WTC11 (cell line): ENCODE measurements around the gene EXOC1.

Experiments used
- CBFB ChIP-seq: sonication (generic); formaldehyde crosslinking; IDR thresholded peaks from 2 replicates; pipeline ENCODE4 v1.8.1; 2022; ENCODE audit warnings: mild to moderate bottlenecking, low read depth, missing genetic modification reagents
- CTCF ChIP-seq: fragments of 200-600 bp; IDR thresholded peaks from 2 replicates; pipeline ENCODE4 v1.8.0; 2022; ENCODE audit warnings: antibody characterized with exemption
- FOXK1 ChIP-seq: sonication (generic); formaldehyde crosslinking; IDR thresholded peaks from 2 replicates; pipeline ENCODE4 v1.8.0; 2022; ENCODE audit warnings: mild to moderate bottlenecking, moderate library complexity, missing genetic modification reagents
- NFATC4 ChIP-seq: fragments of 250-450 bp; sonication (Bioruptor Pico); IDR thresholded peaks from 2 replicates; pipeline ENCODE4 v1.9.0; 2021; ENCODE audit warnings: mild to moderate bottlenecking
- NR3C1 ChIP-seq: sonication (generic); formaldehyde crosslinking; conservative IDR thresholded peaks from 2 replicates; pipeline ENCODE4 v1.8.1; 2023; ENCODE audit warnings: low read depth, mild to moderate bottlenecking, missing genetic modification reagents
- USF1 ChIP-seq: sonication (generic); formaldehyde crosslinking; IDR thresholded peaks from 2 replicates; pipeline ENCODE4 v1.8.0; 2022; ENCODE audit warnings: mild to moderate bottlenecking, missing genetic modification reagents
- ZNF423 ChIP-seq: fragments of 250-450 bp; sonication (Bioruptor Pico); IDR thresholded peaks from 2 replicates; pipeline ENCODE4 v2.1.2; 2022; ENCODE audit warnings: mild to moderate bottlenecking, moderate library complexity
- TF ChIP-seq, protein P1 (sequence below): sonication (generic); formaldehyde crosslinking; IDR thresholded peaks from 2 replicates; pipeline ENCODE4 v1.8.0; 2022; ENCODE audit warnings: mild to moderate bottlenecking, missing genetic modification reagents
- TF ChIP-seq, protein P2 (sequence below): sonication (generic); formaldehyde crosslinking; IDR thresholded peaks from 2 replicates; pipeline ENCODE4 v1.8.1; 2023; ENCODE audit warnings: mild to moderate bottlenecking, missing genetic modification reagents, moderate library complexity
- TF ChIP-seq, protein P3 (sequence below): sonication (generic); formaldehyde crosslinking; IDR thresholded peaks from 2 replicates; pipeline ENCODE4 v1.8.1; 2022; ENCODE audit warnings: low read depth, mild to moderate bottlenecking, moderate library complexity, missing genetic modification reagents, borderline replicate concordance

GRCh38 chr4:55947254-55947882, 93.9 kb downstream of the EXOC1 start:
- no peak for TF ChIP-seq CTCF
- TF ChIP-seq, protein P1, sequence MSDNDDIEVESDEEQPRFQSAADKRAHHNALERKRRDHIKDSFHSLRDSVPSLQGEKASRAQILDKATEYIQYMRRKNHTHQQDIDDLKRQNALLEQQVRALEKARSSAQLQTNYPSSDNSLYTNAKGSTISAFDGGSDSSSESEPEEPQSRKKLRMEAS (CRISPR knock-in tag): no peak
- no peak for TF ChIP-seq USF1 (CRISPR knock-in tag)
- TF ChIP-seq CBFB: no peak
- TF ChIP-seq NR3C1 (CRISPR knock-in tag): no peak
- TF ChIP-seq NFATC4 (CRISPR knock-in tag): no peak
- TF ChIP-seq, protein P2, sequence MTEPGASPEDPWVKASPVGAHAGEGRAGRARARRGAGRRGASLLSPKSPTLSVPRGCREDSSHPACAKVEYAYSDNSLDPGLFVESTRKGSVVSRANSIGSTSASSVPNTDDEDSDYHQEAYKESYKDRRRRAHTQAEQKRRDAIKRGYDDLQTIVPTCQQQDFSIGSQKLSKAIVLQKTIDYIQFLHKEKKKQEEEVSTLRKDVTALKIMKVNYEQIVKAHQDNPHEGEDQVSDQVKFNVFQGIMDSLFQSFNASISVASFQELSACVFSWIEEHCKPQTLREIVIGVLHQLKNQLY (CRISPR knock-in tag): no peak
- no peak for TF ChIP-seq FOXK1 (CRISPR knock-in tag)
- no peak for TF ChIP-seq ZNF423 (CRISPR knock-in tag)
- TF ChIP-seq, protein P3, sequence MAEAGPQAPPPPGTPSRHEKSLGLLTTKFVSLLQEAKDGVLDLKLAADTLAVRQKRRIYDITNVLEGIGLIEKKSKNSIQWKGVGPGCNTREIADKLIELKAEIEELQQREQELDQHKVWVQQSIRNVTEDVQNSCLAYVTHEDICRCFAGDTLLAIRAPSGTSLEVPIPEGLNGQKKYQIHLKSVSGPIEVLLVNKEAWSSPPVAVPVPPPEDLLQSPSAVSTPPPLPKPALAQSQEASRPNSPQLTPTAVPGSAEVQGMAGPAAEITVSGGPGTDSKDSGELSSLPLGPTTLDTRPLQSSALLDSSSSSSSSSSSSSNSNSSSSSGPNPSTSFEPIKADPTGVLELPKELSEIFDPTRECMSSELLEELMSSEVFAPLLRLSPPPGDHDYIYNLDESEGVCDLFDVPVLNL: no peak
